Measurements from ENCODE around the gene TBC1D17.

DNA sequence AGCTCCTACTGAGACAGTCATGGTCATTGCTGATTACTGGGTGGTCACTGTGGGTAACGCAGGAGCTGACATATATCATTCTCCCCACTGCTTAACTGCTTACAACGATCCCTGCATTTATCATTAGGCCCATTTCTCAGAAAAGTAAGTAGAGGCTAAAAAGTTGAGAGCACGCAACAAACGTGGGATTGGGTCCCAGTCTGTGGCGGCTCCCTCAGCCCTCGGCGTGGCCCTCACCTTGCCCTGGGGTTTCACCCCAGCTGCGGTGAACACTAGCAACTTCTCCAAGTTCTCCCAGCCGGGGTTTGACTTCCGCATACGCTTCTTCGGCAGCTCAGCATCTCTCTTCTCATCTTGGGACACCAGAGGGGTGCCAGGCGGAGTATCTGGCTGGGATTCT lies 12.6 kb upstream of the TBC1D17 start:
- TF ChIP-seq ZFX (IDR thresholded peaks at IDR 0.05), result no peak
- TF ChIP-seq, protein P1, sequence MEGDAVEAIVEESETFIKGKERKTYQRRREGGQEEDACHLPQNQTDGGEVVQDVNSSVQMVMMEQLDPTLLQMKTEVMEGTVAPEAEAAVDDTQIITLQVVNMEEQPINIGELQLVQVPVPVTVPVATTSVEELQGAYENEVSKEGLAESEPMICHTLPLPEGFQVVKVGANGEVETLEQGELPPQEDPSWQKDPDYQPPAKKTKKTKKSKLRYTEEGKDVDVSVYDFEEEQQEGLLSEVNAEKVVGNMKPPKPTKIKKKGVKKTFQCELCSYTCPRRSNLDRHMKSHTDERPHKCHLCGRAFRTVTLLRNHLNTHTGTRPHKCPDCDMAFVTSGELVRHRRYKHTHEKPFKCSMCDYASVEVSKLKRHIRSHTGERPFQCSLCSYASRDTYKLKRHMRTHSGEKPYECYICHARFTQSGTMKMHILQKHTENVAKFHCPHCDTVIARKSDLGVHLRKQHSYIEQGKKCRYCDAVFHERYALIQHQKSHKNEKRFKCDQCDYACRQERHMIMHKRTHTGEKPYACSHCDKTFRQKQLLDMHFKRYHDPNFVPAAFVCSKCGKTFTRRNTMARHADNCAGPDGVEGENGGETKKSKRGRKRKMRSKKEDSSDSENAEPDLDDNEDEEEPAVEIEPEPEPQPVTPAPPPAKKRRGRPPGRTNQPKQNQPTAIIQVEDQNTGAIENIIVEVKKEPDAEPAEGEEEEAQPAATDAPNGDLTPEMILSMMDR (conservative IDR thresholded peaks at IDR 0.05), result no peak

All from C4-2B (cell line).